IMR-90 (cell line): ENCODE measurements around the gene DBX1. TPM values are rescaled to one million over a fixed set of nuclear protein-coding genes. Genes with fewer than 3 reads are reported as not detected.

Experiments used
- ATAC-seq: fragments of 200-7000 bp; cut with Tn5 transposase; 2 replicates; pipeline ENCODE4 v1.9.1; 2020; ENCODE audit warnings: low read depth, mild to moderate bottlenecking, moderate library complexity
- BruUV-seq: library from RNA; stranded (reverse); fragments of 400-500 nt; replicated peaks from 2 replicates; lab custom pipeline; 2021; lab: Mats Ljungman, UMichigan
- CTCF ChIA-PET: fragments of 300-600 bp; formaldehyde crosslinking; extraction: SDS; loops from one replicate; lab custom pipeline; 2021; ENCODE audit warnings: antibody characterized with exemption; lab: Yijun Ruan, JAX
- POLR2A ChIA-PET: fragments of 300-600 bp; sonication (Branson Sonifier 250); formaldehyde crosslinking; loops from one replicate; lab custom pipeline; 2022; ENCODE audit warnings: antibody characterized with exemption; ENCODE audit not compliant: unreplicated experiment; lab: Charles Lee
- DNase-seq: peaks from one replicate; pipeline ENCODE4 v3.0.0; 2013
- H2AFZ ChIP-seq: replicated peaks from 2 replicates; pipeline ENCODE3; 2013; ENCODE audit warnings: low read length, mild to moderate bottlenecking; ENCODE audit not compliant: poor library complexity
- H2AK5ac ChIP-seq: 2 replicates; pipeline ENCODE4 v1.6.1; 2013; ENCODE audit warnings: low read depth, low read length, inconsistent platforms
- H2AK9ac ChIP-seq: replicated peaks from 2 replicates; pipeline ENCODE3; 2013; ENCODE audit warnings: mild to moderate bottlenecking, low read depth, low read length, moderate library complexity; ENCODE audit not compliant: poor library complexity
- H2BK120ac ChIP-seq: 2 replicates; pipeline ENCODE4 v1.6.1; 2013; ENCODE audit warnings: low read depth, low read length, inconsistent platforms
- H2BK15ac ChIP-seq: 3 replicates; pipeline ENCODE4 v1.6.1; 2013; ENCODE audit warnings: low read depth, low read length, inconsistent platforms
- H2BK20ac ChIP-seq: 2 replicates; pipeline ENCODE4 v1.6.1; 2013; ENCODE audit warnings: low read depth, mild to moderate bottlenecking, inconsistent platforms, low read length, moderate library complexity
- H2BK5ac ChIP-seq: 2 replicates; pipeline ENCODE4 v1.6.1; 2013; ENCODE audit warnings: mild to moderate bottlenecking, low read depth, low read length, inconsistent platforms; ENCODE audit not compliant: poor library complexity, severe bottlenecking
- H3K14ac ChIP-seq: replicated peaks from 2 replicates; pipeline ENCODE4 v1.6.1; 2013; ENCODE audit warnings: low read depth, low read length, inconsistent platforms
- H3K18ac ChIP-seq: 2 replicates; pipeline ENCODE4 v1.6.1; 2013; ENCODE audit warnings: low read depth, low read length, control low read depth
- H3K23ac ChIP-seq: 2 replicates; pipeline ENCODE4 v1.6.1; 2013; ENCODE audit warnings: low read depth, low read length, inconsistent platforms
- H3K27ac ChIP-seq: 2 replicates; pipeline ENCODE4 v1.5.1; 2013; ENCODE audit warnings: mild to moderate bottlenecking, control low read depth, low read length; ENCODE audit not compliant: insufficient read depth
- H3K27me3 ChIP-seq: 2 replicates; pipeline ENCODE4 v1.6.1; 2013; ENCODE audit warnings: low read length; ENCODE audit not compliant: control insufficient read depth, insufficient read depth
- H3K36me3 ChIP-seq: 2 replicates; pipeline ENCODE4 v1.6.1; 2013; ENCODE audit warnings: low read length, mixed read lengths; ENCODE audit not compliant: control insufficient read depth, insufficient read depth
- H3K4ac ChIP-seq: 2 replicates; pipeline ENCODE4 v1.6.1; 2013; ENCODE audit warnings: low read depth, low read length, inconsistent platforms
- H3K4me1 ChIP-seq: 2 replicates; pipeline ENCODE4 v1.6.1; 2013; ENCODE audit warnings: low read length, mixed read lengths; ENCODE audit not compliant: control insufficient read depth, insufficient read depth
- H3K4me2 ChIP-seq: 2 replicates; pipeline ENCODE4 v1.6.1; 2013; ENCODE audit warnings: low read depth, mild to moderate bottlenecking, control low read depth, low read length, moderate library complexity
- H3K4me3 ChIP-seq: 2 replicates; pipeline ENCODE4 v1.5.1; 2013; ENCODE audit warnings: low read depth, mild to moderate bottlenecking, control low read depth, low read length, moderate library complexity; ENCODE audit not compliant: insufficient read depth
- H3K56ac ChIP-seq: 2 replicates; pipeline ENCODE4 v1.6.1; 2013; ENCODE audit warnings: low read length, inconsistent platforms; ENCODE audit not compliant: insufficient read depth; ENCODE audit errors: extremely low read depth
- H3K79me1 ChIP-seq, 2 experiments: 2 replicates each; pipeline ENCODE4 v1.6.1; 2013; ENCODE audit warnings: low read length in 2 of 2, inconsistent platforms in 1 of 2, low read depth in 1 of 2
- H3K9ac ChIP-seq: 2 replicates; pipeline ENCODE4 v1.6.1; 2013; ENCODE audit warnings: low read depth, low read length, control low read depth
- H3K9me1 ChIP-seq: 2 replicates; pipeline ENCODE4 v1.6.1; 2013; ENCODE audit warnings: low read length, inconsistent platforms; ENCODE audit not compliant: insufficient read depth
- H3K9me3 ChIP-seq: 2 replicates; pipeline ENCODE4 v1.6.1; 2013; ENCODE audit warnings: low read length; ENCODE audit not compliant: control insufficient read depth, insufficient read depth
- H4K20me1 ChIP-seq: 2 replicates; pipeline ENCODE4 v1.6.1; 2013; ENCODE audit warnings: low read length, inconsistent platforms; ENCODE audit not compliant: insufficient read depth
- H4K5ac ChIP-seq: 2 replicates; pipeline ENCODE4 v1.6.1; 2013; ENCODE audit warnings: mild to moderate bottlenecking, low read depth, low read length, control low read depth
- H4K8ac ChIP-seq, 2 experiments: 2 replicates each; pipeline ENCODE4 v1.6.1; 2013; ENCODE audit warnings: low read depth in 2 of 2, low read length in 2 of 2, control low read depth in 1 of 2, inconsistent platforms in 1 of 2
- H4K91ac ChIP-seq: 2 replicates; pipeline ENCODE4 v1.6.1; 2013; ENCODE audit warnings: low read depth, low read length, inconsistent platforms; ENCODE audit not compliant: insufficient read depth
- BHLHE40 ChIP-seq: fragments of 150-350 bp; IDR thresholded peaks from 2 replicates; pipeline ENCODE4 v1.6.1; 2016; ENCODE audit warnings: mild to moderate bottlenecking, low read depth, low read length
- ELK1 ChIP-seq: fragments of 150-350 bp; IDR thresholded peaks from 2 replicates; pipeline ENCODE4 v1.6.1; 2016; ENCODE audit warnings: low read depth, mild to moderate bottlenecking, low read length, moderate library complexity, borderline replicate concordance
- MAZ ChIP-seq: IDR thresholded peaks from 2 replicates; pipeline ENCODE4 v1.6.1; 2012; ENCODE audit warnings: low read depth, mild to moderate bottlenecking, low read length, improper control_type of control experiment, moderate library complexity, borderline replicate concordance
- MXI1 ChIP-seq: IDR thresholded peaks from 2 replicates; pipeline ENCODE4 v1.6.1; 2012; ENCODE audit warnings: low read depth, mild to moderate bottlenecking, low read length, moderate library complexity, borderline replicate concordance
- POLR2A ChIP-seq: IDR thresholded peaks from 2 replicates; pipeline ENCODE4 v1.6.1; 2012; ENCODE audit warnings: mild to moderate bottlenecking, low read depth, low read length
- RAD21 ChIP-seq: IDR thresholded peaks from 2 replicates; pipeline ENCODE4 v1.6.1; 2012; ENCODE audit warnings: low read length, improper control_type of control experiment
- RCOR1 ChIP-seq: IDR thresholded peaks from 2 replicates; pipeline ENCODE4 v1.6.1; 2012; ENCODE audit warnings: mild to moderate bottlenecking, low read length, improper control_type of control experiment; ENCODE audit not compliant: insufficient replicate concordance
- RFX5 ChIP-seq: IDR thresholded peaks from 2 replicates; pipeline ENCODE4 v1.8.0; 2012; ENCODE audit warnings: low read depth, mild to moderate bottlenecking, low read length, moderate library complexity
- SMC3 ChIP-seq: fragments of 150-350 bp; IDR thresholded peaks from 2 replicates; pipeline ENCODE4 v1.6.1; 2016; ENCODE audit warnings: low read depth, mild to moderate bottlenecking, antibody characterized with exemption, low read length, moderate library complexity
- WGBS, 2 experiments: methylation state at CpG; one replicate each; pipeline versions ENCODE4 v1.1.5 to v1.1.7; 2013; ENCODE audit warnings: missing lambda C conversion rate in 2 of 2; ENCODE audit not compliant: insufficient read length in 1 of 2; ENCODE audit errors: extremely low coverage in 2 of 2; 5-methylcytosine and 5-hydroxymethylcytosine counted together
- dilution Hi-C: fragments of 300-500 bp; cut with HindIII; formaldehyde crosslinking; loops from one replicate; pipeline ENCODE4 v1.14.3; 2018; ENCODE audit warnings: low sequenced_read_pairs; ENCODE audit not compliant: unreplicated experiment
- in situ Hi-C: fragments of 300-500 bp; cut with MboI; formaldehyde crosslinking; loops from 3 replicates; pipeline ENCODE4 v1.14.3; 2019; ENCODE audit warnings: low sequenced_read_pairs, inconsistent platforms, mixed read lengths
- intact Hi-C: fragments of 100-400 bp; cut with micrococcal nuclease; formaldehyde crosslinking; loops from 2 replicates; pipeline ENCODE4 v1.10.0; 2022
- polyA plus RNA-seq, 3 experiments: library from polyadenylated mRNA; depleted of rRNA; stranded (reverse); fragments of >200 nt; gene quantifications; 2 replicates each; pipeline ENCODE4 v1.2.3, GENCODE V29; 2012; ENCODE audit warnings: low replicate concordance in 1 of 3
- total RNA-seq: library from RNA; depleted of rRNA; stranded (reverse); fragments of >200 nt; gene quantifications from 2 replicates; pipeline ENCODE4 v1.2.3, GENCODE V29; 2012
- TF ChIP-seq, protein P1 (sequence below): conservative IDR thresholded peaks from 2 replicates; pipeline ENCODE4 v1.5.1; 2012; ENCODE audit warnings: mild to moderate bottlenecking, low read depth, low read length, improper control_type of control experiment

DBX1 gene
- total and polyA plus RNA-seq, 2 of the 4 experiments (the other 2 are of a cell fraction), result not detected

DNA sequence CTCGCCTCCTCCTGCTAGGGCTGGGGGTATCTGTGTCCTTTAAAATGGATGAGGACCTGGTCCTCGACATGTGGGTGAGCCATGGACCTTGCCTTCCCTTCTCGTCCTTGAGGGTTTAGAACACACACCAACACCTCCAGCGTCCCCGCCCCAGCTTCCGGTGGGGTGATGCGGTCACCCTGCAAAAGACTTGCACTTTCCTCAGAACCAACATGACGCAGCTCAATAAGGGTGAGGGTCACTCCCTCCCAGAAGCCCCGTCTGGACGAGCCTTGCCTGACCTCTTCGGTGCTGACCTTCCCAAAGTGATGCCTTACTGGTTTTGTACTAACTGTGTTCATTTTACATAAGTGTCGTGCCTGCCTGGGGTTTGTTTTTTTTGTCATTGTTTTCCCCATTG lies 41.0 kb downstream of the DBX1 start:
- POLR2A ChIA-PET, result no interaction called here
- no peak for ATAC-seq
- H3K4me3 ChIP-seq, result no peak overlapping the region
- dilution Hi-C loops (no loop called here), in situ Hi-C loops (no loop called here), intact Hi-C loops (no loop called here)
- CTCF ChIA-PET, result no interaction called here
- H3K18ac ChIP-seq, result no peak overlapping the region
- no peaks in the 10 kb centered on the region for H4K20me1 ChIP-seq
- H3K79me1 ChIP-seq, result no peaks in the 10 kb centered on the region; a peak in 1 of 4 replicates
- DNase-seq, result no peak
- no peaks in the 10 kb centered on the region for H3K4me1 ChIP-seq
- no peak overlapping the region for H4K5ac ChIP-seq
- no peak overlapping the region for H3K56ac ChIP-seq
- H3K23ac ChIP-seq, result no peak overlapping the region
- no peak overlapping the region for H2BK120ac ChIP-seq
- peaks cover 24% of the 10 kb centered on the region for H3K36me3 ChIP-seq
- WGBS, 2 experiments, result no CpG with 5 or more reads among the region's 12 CpGs
- H2AK9ac ChIP-seq, result no peak overlapping the region
- H3K9me1 ChIP-seq, result peaks cover 3% of the 10 kb centered on the region
- no peak overlapping the region for H4K8ac ChIP-seq
- H3K27me3 ChIP-seq, result no peaks in the 10 kb centered on the region
- no peak overlapping the region for H3K4ac ChIP-seq
- H2BK20ac ChIP-seq, result no peak overlapping the region
- H2BK5ac ChIP-seq, result no peak overlapping the region
- H2AK5ac ChIP-seq, result no peak overlapping the region
- H3K27ac ChIP-seq, result no peak overlapping the region
- BruUV-seq, result no TSS peak
- H2AFZ ChIP-seq, result no peak overlapping the region
- TF ChIP-seq, protein P1, sequence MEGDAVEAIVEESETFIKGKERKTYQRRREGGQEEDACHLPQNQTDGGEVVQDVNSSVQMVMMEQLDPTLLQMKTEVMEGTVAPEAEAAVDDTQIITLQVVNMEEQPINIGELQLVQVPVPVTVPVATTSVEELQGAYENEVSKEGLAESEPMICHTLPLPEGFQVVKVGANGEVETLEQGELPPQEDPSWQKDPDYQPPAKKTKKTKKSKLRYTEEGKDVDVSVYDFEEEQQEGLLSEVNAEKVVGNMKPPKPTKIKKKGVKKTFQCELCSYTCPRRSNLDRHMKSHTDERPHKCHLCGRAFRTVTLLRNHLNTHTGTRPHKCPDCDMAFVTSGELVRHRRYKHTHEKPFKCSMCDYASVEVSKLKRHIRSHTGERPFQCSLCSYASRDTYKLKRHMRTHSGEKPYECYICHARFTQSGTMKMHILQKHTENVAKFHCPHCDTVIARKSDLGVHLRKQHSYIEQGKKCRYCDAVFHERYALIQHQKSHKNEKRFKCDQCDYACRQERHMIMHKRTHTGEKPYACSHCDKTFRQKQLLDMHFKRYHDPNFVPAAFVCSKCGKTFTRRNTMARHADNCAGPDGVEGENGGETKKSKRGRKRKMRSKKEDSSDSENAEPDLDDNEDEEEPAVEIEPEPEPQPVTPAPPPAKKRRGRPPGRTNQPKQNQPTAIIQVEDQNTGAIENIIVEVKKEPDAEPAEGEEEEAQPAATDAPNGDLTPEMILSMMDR, result no peak
- no peak for TF ChIP-seq RFX5
- TF ChIP-seq RCOR1, result no peak
- TF ChIP-seq BHLHE40, result no peak
- no peak for TF ChIP-seq SMC3
- TF ChIP-seq ELK1, result no peak
- TF ChIP-seq RAD21, result no peak
- no peak for TF ChIP-seq MAZ
- TF ChIP-seq POLR2A, result no peak
- no peak for TF ChIP-seq MXI1
- H3K9me3 ChIP-seq, result no peaks in the 10 kb centered on the region
- no peak overlapping the region for H3K9ac ChIP-seq
- no peak overlapping the region for H3K14ac ChIP-seq
- no peak overlapping the region for H4K91ac ChIP-seq
- no peak overlapping the region for H2BK15ac ChIP-seq
- no peak overlapping the region for H3K4me2 ChIP-seq
